GM18858 (cell line): ENCODE results near the gene VEZT.
A peak's percentile ranks its signal among the peaks of the same experiment; 100 is the strongest.
"Not testable (repeated sequence)": the region's sequence is repeated elsewhere in the genome, so short reads cannot be mapped to it uniquely, and the experiment has no call there.

Experiments used
- ATAC-seq: cut with Tn5 transposase; IDR thresholded peaks from one replicate; pipeline ENCODE4 v1.9.1; 2021; ENCODE audit not compliant: unreplicated experiment

VEZT gene

GRCh38 chr12:95217377-95218149 lies at the start of gene VEZT, which contains the start of gene FGD6:
Gene VEZT (plus strand): TSS chr12:95217807. CDS start chr12:95217851, 44 bp downstream.
Gene FGD6 (minus strand): TSS chr12:95217467. CDS start chr12:95217240, 227 bp downstream.
- ATAC-seq = peak; percentile 88

- no peak for ATAC-seq
These were observed 48.9 kb upstream of the VEZT start for GRCh38 chr12:95168746-95169145.

GRCh38 chr12:95169368-95169767 lies 48.2 kb upstream of the VEZT start:
- no peak for ATAC-seq

GRCh38 chr12:95173392-95174251 lies 44.0 kb upstream of the VEZT start:
- no peak for ATAC-seq

- ATAC-seq = no peak
These were observed 40.3 kb upstream of the VEZT start for GRCh38 chr12:95177201-95177768.

GRCh38 chr12:95178136-95178535 lies 39.5 kb upstream of the VEZT start:
- ATAC-seq = no peak

- ATAC-seq = no peak
These were observed 38.6 kb upstream of the VEZT start for GRCh38 chr12:95179011-95179410.

- no peak for ATAC-seq
These were observed 36.5 kb upstream of the VEZT start for GRCh38 chr12:95181103-95181502.

- ATAC-seq = no peak
These were observed 34.7 kb upstream of the VEZT start for GRCh38 chr12:95182868-95183415.

GRCh38 chr12:95184121-95184520 lies 33.5 kb upstream of the VEZT start:
- ATAC-seq = no peak

GRCh38 chr12:95185072-95185471 lies 32.5 kb upstream of the VEZT start:
- no peak for ATAC-seq

- no peak for ATAC-seq
These were observed 31.8 kb upstream of the VEZT start for GRCh38 chr12:95185854-95186253.

GRCh38 chr12:95187865-95188415 lies 29.7 kb upstream of the VEZT start:
- ATAC-seq = no peak

- ATAC-seq = no peak
These were observed 26.4 kb upstream of the VEZT start for GRCh38 chr12:95191060-95191696.

GRCh38 chr12:95192271-95192670 lies 25.3 kb upstream of the VEZT start:
- ATAC-seq = no peak

GRCh38 chr12:95193139-95193538 lies 24.5 kb upstream of the VEZT start:
- ATAC-seq = no peak

- no peak for ATAC-seq
These were observed 22.5 kb upstream of the VEZT start for GRCh38 chr12:95195122-95195521.

- ATAC-seq = not testable (repeated sequence)
These were observed 20.6 kb upstream of the VEZT start for GRCh38 chr12:95196875-95197569.

- no peak for ATAC-seq
These were observed 20.0 kb upstream of the VEZT start for GRCh38 chr12:95197636-95198035.

- peak; percentile 57 for ATAC-seq
These were observed 18.7 kb upstream of the VEZT start for GRCh38 chr12:95198914-95199313.
